ENCODE data around the gene MKLN1. TPM values are rescaled to one million over a fixed set of nuclear protein-coding genes. Genes with fewer than 3 reads are reported as not detected.

Gene MKLN1
- polyA plus RNA-seq, 1 experiment: 25.6 TPM

DNA sequence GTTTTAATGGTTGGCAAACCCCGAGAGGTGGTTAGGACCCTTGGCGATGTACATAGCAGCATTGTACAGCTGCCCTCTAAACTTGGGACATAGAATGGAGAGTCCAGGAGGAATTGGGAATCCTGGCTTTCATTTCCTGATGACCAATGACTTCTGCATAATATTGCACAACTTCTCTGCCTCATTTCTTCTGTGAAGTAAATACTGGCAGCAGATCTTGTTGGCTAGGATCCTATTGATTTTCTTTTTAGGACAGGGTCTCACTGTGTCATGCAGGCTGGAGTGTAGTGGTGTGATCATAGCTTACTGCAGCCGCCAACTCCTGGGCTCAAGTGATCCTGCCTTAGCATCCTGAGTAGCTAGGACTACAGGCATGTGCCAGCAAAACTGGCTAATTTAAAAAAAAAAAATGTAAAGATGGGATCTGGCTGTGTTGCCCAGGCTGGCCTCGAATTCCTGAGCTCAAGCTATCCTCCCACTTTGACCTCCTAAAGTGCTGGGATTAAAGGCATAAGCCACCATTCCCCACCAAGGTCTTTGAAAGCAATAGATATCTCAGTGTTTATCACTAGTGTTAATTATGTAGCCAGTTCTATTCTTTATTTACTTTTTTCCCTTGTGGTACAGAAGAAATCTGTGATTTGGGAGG is 170.7 kb downstream of the MKLN1 start:
- Histone ChIP-seq H3K4me3 (ENCODE audit: low read depth, low read length) (no peak overlapping the region), H3K27me3 (ENCODE audit: control insufficient read depth, insufficient read depth, low read length) (no peaks in the 10 kb centered on the region), H3K36me3 (ENCODE audit: control insufficient read depth, insufficient read depth, low read length) (peaks cover 1% of the 10 kb centered on the region; the same call in 1 of the 2 replicates)
- CTCF ChIA-PET: interaction anchor here (0.9 to 1.6 kb wide), 2 partner anchors 12 to 426 kb away, joined by 3 to 4 read pairs; no protein-coding TSS in a partner anchor
- TF ChIP-seq, protein P1, sequence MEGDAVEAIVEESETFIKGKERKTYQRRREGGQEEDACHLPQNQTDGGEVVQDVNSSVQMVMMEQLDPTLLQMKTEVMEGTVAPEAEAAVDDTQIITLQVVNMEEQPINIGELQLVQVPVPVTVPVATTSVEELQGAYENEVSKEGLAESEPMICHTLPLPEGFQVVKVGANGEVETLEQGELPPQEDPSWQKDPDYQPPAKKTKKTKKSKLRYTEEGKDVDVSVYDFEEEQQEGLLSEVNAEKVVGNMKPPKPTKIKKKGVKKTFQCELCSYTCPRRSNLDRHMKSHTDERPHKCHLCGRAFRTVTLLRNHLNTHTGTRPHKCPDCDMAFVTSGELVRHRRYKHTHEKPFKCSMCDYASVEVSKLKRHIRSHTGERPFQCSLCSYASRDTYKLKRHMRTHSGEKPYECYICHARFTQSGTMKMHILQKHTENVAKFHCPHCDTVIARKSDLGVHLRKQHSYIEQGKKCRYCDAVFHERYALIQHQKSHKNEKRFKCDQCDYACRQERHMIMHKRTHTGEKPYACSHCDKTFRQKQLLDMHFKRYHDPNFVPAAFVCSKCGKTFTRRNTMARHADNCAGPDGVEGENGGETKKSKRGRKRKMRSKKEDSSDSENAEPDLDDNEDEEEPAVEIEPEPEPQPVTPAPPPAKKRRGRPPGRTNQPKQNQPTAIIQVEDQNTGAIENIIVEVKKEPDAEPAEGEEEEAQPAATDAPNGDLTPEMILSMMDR (IDR thresholded peaks at IDR 0.05; ENCODE audit: insufficient read depth, low read depth, low read length): no peak
- no peak for DNase-seq (ENCODE audit: low read depth)
- POLR2A ChIA-PET: interaction anchor here (0.7 kb wide), 1 partner anchor 24 kb away, joined by 3 read pairs; no protein-coding TSS in a partner anchor

DNA sequence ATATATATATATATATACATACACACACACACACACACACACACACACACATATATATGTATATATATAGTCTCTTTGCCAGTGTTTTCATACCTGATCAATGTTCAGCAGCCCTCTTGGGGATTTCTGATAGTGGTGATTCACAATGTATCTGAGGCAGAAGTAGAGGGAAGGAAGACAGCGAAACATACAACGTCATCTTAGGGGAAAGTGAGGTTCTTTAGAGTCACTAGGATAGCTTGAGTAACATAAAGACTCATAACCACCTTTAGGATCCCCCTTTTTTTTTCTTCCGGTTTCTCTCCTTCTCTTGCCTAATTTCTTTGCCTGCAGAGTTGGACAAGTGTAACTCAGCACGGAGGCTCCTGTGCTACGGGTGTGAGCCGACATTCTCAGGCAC is 172.1 kb downstream of the MKLN1 start:
- no peaks in the 10 kb centered on the region for H3K27me3 ChIP-seq (ENCODE audit: control insufficient read depth, insufficient read depth, low read length)
- POLR2A ChIA-PET: no interaction called here
- TF ChIP-seq, protein P1 (IDR thresholded peaks at IDR 0.05; ENCODE audit: insufficient read depth, low read depth, low read length): no peak
- H3K4me3 ChIP-seq (ENCODE audit: low read depth, low read length): no peak overlapping the region
- H3K36me3 ChIP-seq (ENCODE audit: control insufficient read depth, insufficient read depth, low read length): no peaks in the 10 kb centered on the region; the same call in 1 of the 2 replicates
- CTCF ChIA-PET: interaction anchor here (3.8 kb wide), 1 partner anchor 13 kb away, joined by 23 read pairs; no protein-coding TSS in a partner anchor
- DNase-seq (ENCODE audit: low read depth): no peak

DNA sequence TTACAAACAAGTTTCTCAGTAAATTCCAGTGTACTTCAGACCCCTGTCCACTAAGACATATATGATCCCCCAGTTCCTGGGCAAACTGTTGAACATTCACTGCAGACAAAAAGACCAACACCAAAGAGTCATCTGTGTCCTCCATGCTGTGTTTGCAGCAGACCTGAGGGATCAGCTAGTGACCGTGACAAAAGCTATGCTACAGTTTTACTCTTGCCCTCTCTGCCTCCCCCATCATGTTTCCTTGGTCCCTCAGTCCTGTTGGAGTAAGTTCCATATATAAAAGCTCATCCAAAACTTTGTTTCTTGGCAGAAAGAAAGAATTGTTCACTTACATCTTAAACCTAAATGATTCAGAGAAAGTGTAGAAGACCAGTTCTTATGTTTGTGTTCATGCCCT is 172.7 kb downstream of the MKLN1 start:
- H3K4me3 ChIP-seq (ENCODE audit: low read depth, low read length): no peak overlapping the region
- TF ChIP-seq, protein P1 (IDR thresholded peaks at IDR 0.05; ENCODE audit: insufficient read depth, low read depth, low read length): no peak
- POLR2A ChIA-PET: no interaction called here
- DNase-seq (ENCODE audit: low read depth): no peak
- H3K27me3 ChIP-seq (ENCODE audit: control insufficient read depth, insufficient read depth, low read length): no peaks in the 10 kb centered on the region
- H3K36me3 ChIP-seq (ENCODE audit: control insufficient read depth, insufficient read depth, low read length): no peaks in the 10 kb centered on the region; the same call in 1 of the 2 replicates
- CTCF ChIA-PET: interaction anchor here (3.8 kb wide), 1 partner anchor 13 kb away, joined by 23 read pairs; no protein-coding TSS in a partner anchor

DNA sequence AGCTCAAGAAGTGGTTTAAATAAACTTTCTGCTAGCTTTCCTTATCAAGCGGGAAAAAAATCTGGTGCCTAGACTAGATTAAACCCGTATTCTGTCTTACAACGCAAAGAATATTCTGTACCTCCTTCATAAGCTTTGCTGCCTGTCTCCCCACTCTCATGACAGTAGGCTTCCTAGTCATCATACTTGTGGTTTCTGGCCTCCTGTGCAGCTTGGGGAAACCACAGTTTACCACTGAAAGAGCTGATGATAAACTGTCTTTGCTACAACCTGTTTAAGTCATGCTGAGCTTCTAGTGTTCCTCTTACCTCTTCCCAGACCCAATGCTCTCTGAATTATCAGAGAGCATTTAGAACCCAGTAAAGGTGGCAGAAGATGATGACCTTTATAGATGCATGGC is 173.7 kb downstream of the MKLN1 start:
- ChIA-PET CTCF (interaction anchor here (1.0 to 3.8 kb wide), 3 partner anchors 12 to 153 kb away, joined by 4 to 23 read pairs (median 5); no protein-coding TSS in a partner anchor), POLR2A (no interaction called here)
- no peak overlapping the region for H3K4me3 ChIP-seq (ENCODE audit: low read depth, low read length)
- TF ChIP-seq, protein P1 (IDR thresholded peaks at IDR 0.05; ENCODE audit: insufficient read depth, low read depth, low read length): no peak
- no peak for DNase-seq (ENCODE audit: low read depth)
- H3K36me3 ChIP-seq (ENCODE audit: control insufficient read depth, insufficient read depth, low read length): no peaks in the 10 kb centered on the region; the same call in 1 of the 2 replicates
- H3K27me3 ChIP-seq (ENCODE audit: control insufficient read depth, insufficient read depth, low read length): no peaks in the 10 kb centered on the region

DNA sequence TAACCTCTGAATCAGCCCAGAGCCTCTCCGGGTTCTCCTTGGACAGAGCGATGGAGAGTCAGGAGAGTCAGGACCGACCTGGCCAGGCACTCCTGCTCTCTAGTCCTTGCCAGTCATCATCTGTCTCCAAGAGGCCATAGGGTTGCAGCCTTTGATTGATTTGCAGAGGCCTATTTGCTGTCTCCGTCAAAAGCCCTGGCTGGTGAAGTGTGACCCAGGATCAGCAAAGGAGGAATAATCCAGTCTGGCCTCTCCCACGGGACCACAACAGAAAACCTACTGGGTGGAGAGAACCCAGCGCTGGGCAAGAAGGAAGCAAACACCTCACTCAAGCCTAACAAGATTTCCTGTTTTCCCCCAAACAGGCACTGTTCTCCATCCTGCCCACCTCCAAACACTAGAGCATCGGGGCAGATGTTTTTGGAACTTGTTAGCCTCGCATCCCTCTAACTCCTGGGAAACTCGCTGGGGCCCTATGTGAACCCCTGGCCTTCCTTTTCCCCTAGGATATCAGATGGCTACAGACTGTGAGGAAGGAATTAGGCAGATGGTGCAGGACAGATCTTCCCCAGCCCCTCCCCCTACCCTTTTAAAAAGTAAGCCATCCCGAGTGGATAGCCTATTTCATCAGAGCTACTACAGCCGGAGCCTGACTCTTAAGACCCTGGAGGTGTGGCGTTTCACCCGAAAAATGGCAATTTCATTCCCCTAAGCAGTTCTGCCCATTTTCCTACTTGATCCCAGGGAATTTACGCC is 174.4 kb downstream of the MKLN1 start:
- Histone ChIP-seq H3K36me3 (ENCODE audit: control insufficient read depth, insufficient read depth, low read length) (no peaks in the 10 kb centered on the region; the same call in 1 of the 2 replicates), H3K27me3 (ENCODE audit: control insufficient read depth, insufficient read depth, low read length) (no peaks in the 10 kb centered on the region), H3K4me3 (ENCODE audit: low read depth, low read length) (no peak overlapping the region)
- CTCF ChIA-PET: interaction anchor here (0.5 to 3.8 kb wide), 6 partner anchors 11 to 433 kb away, joined by 3 to 31 read pairs (median 4); no protein-coding TSS in a partner anchor
- POLR2A ChIA-PET: no interaction called here
- TF ChIP-seq, protein P1 (IDR thresholded peaks at IDR 0.05; ENCODE audit: insufficient read depth, low read depth, low read length): no peak
- no peak for DNase-seq (ENCODE audit: low read depth)
